Melanocyte of skin (primary cell): ENCODE measurements around the gene MRPL20. TPM values are rescaled to one million over a fixed set of nuclear protein-coding genes. Genes with fewer than 3 reads are reported as not detected.

Experiments
- total RNA-seq, 2 donors: library from RNA; depleted of rRNA; stranded (reverse); fragments of >200 nt; gene quantifications; 2 replicates each; pipeline ENCODE4 v1.2.3, GENCODE V29; 2012

Gene MRPL20
- 100 to 1,000 TPM in 1 of 2 donors, 10 to 100 TPM in 1; 57.5 to 103 TPM for total RNA-seq

DNA sequence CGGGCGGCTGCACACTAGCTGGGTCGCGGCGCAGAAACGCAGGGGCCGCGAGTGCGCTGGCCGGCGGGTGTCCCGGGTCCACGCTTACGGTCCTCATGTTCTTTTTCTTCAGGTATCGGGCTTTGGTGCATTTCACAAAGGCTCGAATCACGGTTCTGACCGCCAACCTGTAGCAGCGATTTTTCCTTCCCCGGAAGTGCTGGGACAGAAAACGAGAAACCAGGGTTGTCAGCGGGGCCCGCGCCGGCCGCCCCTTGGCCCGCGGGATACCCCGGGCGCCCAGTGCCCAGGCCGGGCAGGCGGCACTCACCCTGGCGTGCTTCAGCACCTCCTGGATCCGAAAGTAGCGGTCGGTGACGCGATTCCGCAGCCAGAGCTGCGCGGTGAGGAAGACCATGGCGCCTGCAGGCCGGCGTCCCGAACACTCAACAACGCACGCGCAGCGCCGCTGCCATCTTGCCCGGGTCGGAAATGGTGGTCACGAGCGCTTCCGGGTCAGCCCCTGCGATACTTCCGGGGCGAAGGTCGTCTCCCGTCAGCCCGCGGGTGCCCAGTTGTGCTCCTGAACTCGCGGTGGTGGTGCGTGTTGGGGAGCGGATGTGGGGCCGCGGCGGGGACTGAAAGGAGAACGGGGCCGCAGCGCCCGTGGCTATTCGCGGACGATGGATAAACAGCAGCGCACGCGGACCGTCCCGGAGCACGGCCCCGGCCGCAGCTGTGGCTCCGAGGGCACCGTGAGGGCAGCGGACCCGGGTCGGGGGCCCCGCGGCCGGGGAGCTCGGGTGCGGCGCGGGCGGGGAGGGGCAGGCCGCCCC is at the start of gene MRPL20:
Gene MRPL20 (minus strand): TSS at position 473 of the 815 bp plus-strand sequence. CDS start 76 bp downstream, at position 397.

GRCh38 chr1:1449099-1449739 is 42.1 kb upstream of the MRPL20 start, which contains the start of gene ATAD3C:
TSS of gene ATAD3C (plus strand) at chr1:1449689. CDS start at chr1:1450684, 995 bp downstream.

GRCh38 chr1:1435106-1435903 is 28.2 kb upstream of the MRPL20 start, which contains the start of gene VWA1:
TSS of gene VWA1 (plus strand) at chr1:1435690. CDS start at chr1:1435749, 59 bp downstream.

GRCh38 chr1:1421147-1421906 is 14.2 kb upstream of the MRPL20 start, which contains the start of gene ANKRD65:
TSS of gene ANKRD65 (minus strand) at chr1:1421276. CDS start at chr1:1421005, 271 bp downstream.

GRCh38 chr1:1399187-1399871 is 7.8 kb downstream of the MRPL20 start, which contains the start of gene CCNL2:
TSS of gene CCNL2 (minus strand) at chr1:1399335. CDS start at chr1:1399306, 29 bp downstream.

GRCh38 chr1:1374929-1375662 is 32.0 kb downstream of the MRPL20 start, which contains the start of gene AURKAIP1:
TSS of gene AURKAIP1 (minus strand) at chr1:1375207. CDS start at chr1:1374756, 451 bp downstream.

DNA sequence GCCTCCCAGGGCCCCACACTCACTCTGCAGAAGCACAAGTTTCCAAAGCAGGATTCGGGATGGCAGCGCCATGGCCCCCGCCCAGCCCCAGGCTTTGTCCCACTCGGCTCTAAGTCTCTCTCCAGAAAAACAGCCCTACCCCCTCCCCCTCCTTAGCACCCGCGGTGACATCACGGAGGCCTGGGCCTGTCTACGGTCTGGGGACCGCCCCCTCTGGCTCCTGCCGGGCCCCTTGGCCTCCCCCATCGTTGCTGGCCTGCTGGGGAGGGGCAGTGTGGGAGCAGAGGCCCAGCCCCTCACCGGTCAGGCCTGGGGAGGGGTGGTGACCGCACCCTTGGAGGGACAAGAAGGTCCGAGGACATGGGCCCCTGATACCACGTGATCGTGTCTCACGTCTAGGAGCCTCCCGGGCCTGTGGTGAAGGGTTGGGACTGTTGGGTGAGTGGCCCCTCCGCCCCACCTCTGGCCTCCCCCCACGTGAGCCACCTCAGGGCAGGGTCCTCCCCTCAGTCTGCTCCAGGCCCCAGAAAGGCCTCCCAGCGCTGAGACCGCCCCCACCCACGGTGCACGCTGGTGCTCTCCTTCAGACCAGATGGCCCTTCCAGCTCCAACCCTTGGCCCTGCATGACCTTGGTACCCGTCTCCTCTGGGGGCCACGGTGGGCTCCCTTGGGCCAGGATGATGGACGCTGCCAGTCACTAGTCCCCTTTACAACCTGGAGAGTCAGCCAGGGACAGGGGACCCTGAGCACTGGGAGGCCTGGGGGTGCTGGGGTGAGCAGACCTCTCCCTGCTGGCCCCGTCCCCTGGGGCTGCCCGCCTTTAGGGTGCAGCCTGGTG is 48.4 kb downstream of the MRPL20 start, which contains the start of gene MXRA8:
Gene MXRA8 (minus strand): TSS at position 123 of the 839 bp plus-strand sequence. CDS start 51 bp downstream, at position 72.

Other genes starting within 250 kb of the MRPL20 start
- not detected for gene TTLL10, start 233.4 kb downstream of the MRPL20 start, total RNA-seq
- gene TNFRSF18, start 200.7 kb downstream of the MRPL20 start, total RNA-seq: under 1 TPM in 1 of 2 donors, not detected in 1; 0.34 TPM
- not detected for gene TNFRSF4, start 193.1 kb downstream of the MRPL20 start, total RNA-seq
- 10 to 100 TPM; 79.5 to 88.9 TPM for gene SDF4, start 175.3 kb downstream of the MRPL20 start, total RNA-seq
- gene B3GALT6, start 175.1 kb downstream of the MRPL20 start, total RNA-seq: 10 to 100 TPM; 19.0 to 26.5 TPM
- gene C1QTNF12, start 160.6 kb downstream of the MRPL20 start, total RNA-seq: not detected
- 10 to 100 TPM; 28.9 to 32.6 TPM for gene UBE2J2, start 133.4 kb downstream of the MRPL20 start, total RNA-seq
- under 1 TPM; 0.67 to 0.69 TPM for gene SCNN1D, start 126.9 kb downstream of the MRPL20 start, total RNA-seq
- 10 to 100 TPM; 21.3 to 42.0 TPM for gene ACAP3, start 99.4 kb downstream of the MRPL20 start, total RNA-seq
- 10 to 100 TPM; 15.8 to 23.6 TPM for gene PUSL1, start 98.7 kb downstream of the MRPL20 start, total RNA-seq
- gene INTS11, start 82.6 kb downstream of the MRPL20 start, total RNA-seq: 100 to 1,000 TPM in 1 of 2 donors, 10 to 100 TPM in 1; 57.5 to 102 TPM
- 10 to 100 TPM; 20.0 to 23.0 TPM for gene CPTP, start 82.5 kb downstream of the MRPL20 start, total RNA-seq
- under 1 TPM in 1 of 2 donors, not detected in 1; 0.33 TPM for gene TAS1R3, start 76.0 kb downstream of the MRPL20 start, total RNA-seq
- 10 to 100 TPM; 44.4 to 60.6 TPM for gene DVL1, start 57.9 kb downstream of the MRPL20 start, total RNA-seq
- under 1 TPM in 1 of 2 donors, not detected in 1; 0.33 TPM for gene MXRA8, start 48.7 kb downstream of the MRPL20 start, total RNA-seq
- gene AURKAIP1, start 32.1 kb downstream of the MRPL20 start, total RNA-seq: 100 to 1,000 TPM; 117 to 140 TPM
- gene CCNL2, start 8.0 kb downstream of the MRPL20 start, total RNA-seq: 10 to 100 TPM; 63.9 to 72.3 TPM
- gene ANKRD65, start 14.0 kb upstream of the MRPL20 start, total RNA-seq: under 1 TPM in 1 of 2 donors, not detected in 1; under 0.01 TPM
- 1 to 10 TPM; 2.4 to 4.3 TPM for gene VWA1, start 28.4 kb upstream of the MRPL20 start, total RNA-seq
- gene ATAD3C, start 42.4 kb upstream of the MRPL20 start, total RNA-seq: not detected
- 10 to 100 TPM; 22.4 to 33.6 TPM for gene ATAD3B, start 64.5 kb upstream of the MRPL20 start, total RNA-seq
- 10 to 100 TPM; 32.0 to 42.0 TPM for gene ATAD3A, start 104.9 kb upstream of the MRPL20 start, total RNA-seq
- gene TMEM240, start 133.3 kb upstream of the MRPL20 start, total RNA-seq: 1 to 10 TPM; 2.1 to 4.7 TPM
- 100 to 1,000 TPM; 141 to 177 TPM for gene SSU72, start 167.6 kb upstream of the MRPL20 start, total RNA-seq
- gene FNDC10, start 192.8 kb upstream of the MRPL20 start, total RNA-seq: 10 to 100 TPM in 1 of 2 donors, 1 to 10 TPM in 1; 7.3 to 20.0 TPM
- 10 to 100 TPM; 32.6 to 51.6 TPM for gene MIB2, start 208.2 kb upstream of the MRPL20 start, total RNA-seq
- under 1 TPM; under 0.01 to 0.34 TPM for gene MMP23B, start 224.9 kb upstream of the MRPL20 start, total RNA-seq